ENCODE measurements around the gene OR13A1.
"Not testable (repeated sequence)": the region's sequence is repeated elsewhere in the genome, so short reads cannot be mapped to it uniquely, and the experiment has no call there.

Gene OR13A1

DNA sequence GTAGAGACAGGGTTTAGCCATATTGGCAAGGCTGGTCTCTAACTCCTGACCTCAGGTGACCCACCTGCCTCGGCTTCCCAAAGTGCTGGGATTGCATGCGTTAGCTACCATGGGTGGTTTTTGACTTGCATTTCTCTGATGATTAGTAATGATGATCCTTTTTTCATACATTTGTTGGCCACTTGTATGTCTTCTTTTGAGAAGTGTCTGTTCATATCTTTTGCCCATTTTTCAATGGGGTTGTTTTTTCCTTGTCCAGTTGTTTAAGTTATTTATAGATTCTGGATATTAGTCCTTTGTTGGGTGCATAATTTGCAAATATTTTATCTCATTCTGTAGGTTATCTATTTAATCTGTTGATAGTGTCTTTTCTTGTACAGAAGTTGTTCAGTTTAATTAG is 4.3 kb upstream of the OR13A1 start:
- Histone ChIP-seq H3K4me3 (ENCODE audit: low read depth, low read length) (no peak overlapping the region), H3K79me2 (no peaks in the 10 kb centered on the region), H3K4me2 (ENCODE audit: low read length) (no peak overlapping the region), H2AFZ (no peak overlapping the region), H3K9ac (no peak overlapping the region), H3K36me3 (ENCODE audit: control insufficient read depth, insufficient read depth, low read length) (no peaks in the 10 kb centered on the region), H3K27me3 (ENCODE audit: control insufficient read depth, insufficient read depth, low read length) (no peaks in the 10 kb centered on the region), H3K9me3 (ENCODE audit: control insufficient read depth, low read length) (no peaks in the 10 kb centered on the region), H3K4me1 (no peaks in the 10 kb centered on the region), H3K27ac (no peak overlapping the region)
- TF ChIP-seq, protein P1, sequence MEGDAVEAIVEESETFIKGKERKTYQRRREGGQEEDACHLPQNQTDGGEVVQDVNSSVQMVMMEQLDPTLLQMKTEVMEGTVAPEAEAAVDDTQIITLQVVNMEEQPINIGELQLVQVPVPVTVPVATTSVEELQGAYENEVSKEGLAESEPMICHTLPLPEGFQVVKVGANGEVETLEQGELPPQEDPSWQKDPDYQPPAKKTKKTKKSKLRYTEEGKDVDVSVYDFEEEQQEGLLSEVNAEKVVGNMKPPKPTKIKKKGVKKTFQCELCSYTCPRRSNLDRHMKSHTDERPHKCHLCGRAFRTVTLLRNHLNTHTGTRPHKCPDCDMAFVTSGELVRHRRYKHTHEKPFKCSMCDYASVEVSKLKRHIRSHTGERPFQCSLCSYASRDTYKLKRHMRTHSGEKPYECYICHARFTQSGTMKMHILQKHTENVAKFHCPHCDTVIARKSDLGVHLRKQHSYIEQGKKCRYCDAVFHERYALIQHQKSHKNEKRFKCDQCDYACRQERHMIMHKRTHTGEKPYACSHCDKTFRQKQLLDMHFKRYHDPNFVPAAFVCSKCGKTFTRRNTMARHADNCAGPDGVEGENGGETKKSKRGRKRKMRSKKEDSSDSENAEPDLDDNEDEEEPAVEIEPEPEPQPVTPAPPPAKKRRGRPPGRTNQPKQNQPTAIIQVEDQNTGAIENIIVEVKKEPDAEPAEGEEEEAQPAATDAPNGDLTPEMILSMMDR (IDR thresholded peaks at IDR 0.05) = no peak

- H2AFZ ChIP-seq = no peak overlapping the region
- no peak overlapping the region for H3K4me2 ChIP-seq (ENCODE audit: low read length)
- H3K9ac ChIP-seq = no peak overlapping the region
- H3K79me2 ChIP-seq = no peaks in the 10 kb centered on the region
- no peaks in the 10 kb centered on the region for H3K36me3 ChIP-seq (ENCODE audit: control insufficient read depth, insufficient read depth, low read length)
- no peak overlapping the region for H3K27ac ChIP-seq
- TF ChIP-seq, protein P1 (IDR thresholded peaks at IDR 0.05) = no peak
- H3K4me3 ChIP-seq (ENCODE audit: low read depth, low read length) = no peak overlapping the region
- no peaks in the 10 kb centered on the region for H3K27me3 ChIP-seq (ENCODE audit: control insufficient read depth, insufficient read depth, low read length)
- no peaks in the 10 kb centered on the region for H3K9me3 ChIP-seq (ENCODE audit: control insufficient read depth, low read length)
- no peaks in the 10 kb centered on the region for H3K4me1 ChIP-seq
Observed at GRCh38 chr10:45313264-45313873, 2.0 kb downstream of the OR13A1 start.

DNA sequence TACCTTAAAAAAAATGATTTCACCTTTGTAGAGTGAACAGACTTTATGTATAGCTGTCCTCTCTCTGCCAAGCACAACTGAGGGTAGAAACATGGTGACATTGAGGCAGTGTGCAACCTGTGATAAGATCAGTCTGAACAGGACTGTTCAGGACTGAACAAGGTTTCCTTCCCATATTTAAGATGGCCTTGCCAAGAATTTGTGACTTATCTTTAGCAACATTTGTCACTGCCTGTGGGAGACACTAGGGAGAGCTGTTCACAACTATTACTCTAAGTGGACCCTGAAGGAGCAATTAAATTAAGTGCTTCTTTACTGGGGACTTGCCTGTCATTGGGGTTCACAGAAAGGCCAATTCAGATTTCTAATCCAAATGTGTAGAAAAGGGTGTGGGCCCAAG is 6.7 kb downstream of the OR13A1 start:
- TF ChIP-seq, protein P1 (IDR thresholded peaks at IDR 0.05) = no peak
- no peak overlapping the region for H3K27ac ChIP-seq
- no peaks in the 10 kb centered on the region for H3K9me3 ChIP-seq (ENCODE audit: control insufficient read depth, low read length)
- no peak overlapping the region for H3K9ac ChIP-seq
- no peaks in the 10 kb centered on the region for H3K36me3 ChIP-seq (ENCODE audit: control insufficient read depth, insufficient read depth, low read length)
- H3K4me2 ChIP-seq (ENCODE audit: low read length) = no peak overlapping the region
- no peaks in the 10 kb centered on the region for H3K79me2 ChIP-seq
- no peaks in the 10 kb centered on the region for H3K4me1 ChIP-seq
- no peaks in the 10 kb centered on the region for H3K27me3 ChIP-seq (ENCODE audit: control insufficient read depth, insufficient read depth, low read length)
- no peak overlapping the region for H2AFZ ChIP-seq
- H3K4me3 ChIP-seq (ENCODE audit: low read depth, low read length) = no peak overlapping the region

DNA sequence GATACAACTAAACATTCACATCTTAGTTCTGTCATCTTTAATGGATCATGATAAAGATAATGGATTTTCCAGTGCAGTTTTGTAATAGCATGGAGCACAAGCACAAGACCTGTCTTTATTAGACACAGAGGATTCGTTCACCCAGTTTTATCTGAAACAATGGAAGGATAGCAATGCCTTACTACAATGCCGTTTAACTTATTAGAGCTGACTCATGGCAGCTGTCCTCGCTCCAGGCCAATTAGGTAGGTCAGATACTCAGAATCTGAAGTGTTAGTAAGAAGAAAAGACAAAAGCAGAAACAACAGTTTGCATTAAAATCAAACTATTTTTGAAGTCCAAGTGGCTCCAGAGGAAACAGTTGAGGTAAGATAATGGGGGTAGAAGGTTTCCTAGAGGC is 12.8 kb downstream of the OR13A1 start:
- Histone ChIP-seq H3K9me3 (ENCODE audit: control insufficient read depth, low read length) (no peaks in the 10 kb centered on the region), H2AFZ (no peak overlapping the region), H3K4me1 (no peaks in the 10 kb centered on the region), H3K36me3 (ENCODE audit: control insufficient read depth, insufficient read depth, low read length) (no peaks in the 10 kb centered on the region), H3K4me2 (ENCODE audit: low read length) (no peak overlapping the region), H3K9ac (no peak overlapping the region), H3K27me3 (ENCODE audit: control insufficient read depth, insufficient read depth, low read length) (no peaks in the 10 kb centered on the region), H3K4me3 (ENCODE audit: low read depth, low read length) (no peak overlapping the region), H3K79me2 (no peaks in the 10 kb centered on the region), H3K27ac (no peak overlapping the region)
- TF ChIP-seq, protein P1 (IDR thresholded peaks at IDR 0.05) = no peak

GRCh38 chr10:45298341-45298955 is 17.0 kb downstream of the OR13A1 start:
- not testable (repeated sequence) for H3K79me2 ChIP-seq; H3K27ac ChIP-seq; H3K36me3 ChIP-seq (ENCODE audit: control insufficient read depth, insufficient read depth, low read length); H3K4me2 ChIP-seq (ENCODE audit: low read length); H3K9ac ChIP-seq; H3K4me1 ChIP-seq; H3K27me3 ChIP-seq (ENCODE audit: control insufficient read depth, insufficient read depth, low read length); H2AFZ ChIP-seq; H3K9me3 ChIP-seq (ENCODE audit: control insufficient read depth, low read length); H3K4me3 ChIP-seq (ENCODE audit: low read depth, low read length)

Data from parathyroid adenoma (tissue), 2 donors.